Fibroblast of lung (primary cell): ENCODE data around the gene PTK7. TPM values are rescaled to one million over a fixed set of nuclear protein-coding genes. Genes with fewer than 3 reads are reported as not detected.

ENCODE experiments used
- DNase-seq, 2 donors: peaks; one replicate each; pipeline versions ENCODE4 v3.0.0 to v3.0.0-alpha.2; 2010; ENCODE audit warnings: low read depth in 2 of 2
- H2AFZ ChIP-seq: 2 replicates; pipeline ENCODE4 v1.5.1; 2012; ENCODE audit warnings: low read length, control low read depth, inconsistent platforms
- H3K27ac ChIP-seq: 2 replicates; pipeline ENCODE4 v1.5.1; 2011; ENCODE audit warnings: low read length, control low read depth; ENCODE audit not compliant: insufficient read depth
- H3K27me3 ChIP-seq: 2 replicates; pipeline ENCODE4 v1.5.1; 2011; ENCODE audit warnings: mild to moderate bottlenecking, low read length; ENCODE audit not compliant: control insufficient read depth, insufficient read depth
- H3K36me3 ChIP-seq: 2 replicates; pipeline ENCODE4 v1.5.1; 2011; ENCODE audit warnings: low read length; ENCODE audit not compliant: control insufficient read depth, insufficient read depth
- H3K4me1 ChIP-seq: 2 replicates; pipeline ENCODE4 v1.5.1; 2011; ENCODE audit warnings: low read length; ENCODE audit not compliant: control insufficient read depth, insufficient read depth; ENCODE audit errors: extremely low read depth
- H3K4me2 ChIP-seq: 2 replicates; pipeline ENCODE4 v1.5.1; 2011; ENCODE audit warnings: low read length, control low read depth; ENCODE audit not compliant: insufficient read depth; ENCODE audit errors: extremely low read depth
- H3K4me3 ChIP-seq, 4 experiments: fragments of 200-600 bp in 1 of 4; sonication (generic) in 1 of 4; replicated peaks in 1 of 4; 2 replicates each; pipeline ENCODE4 v1.5.1; 2011 to 2016; ENCODE audit warnings: low read length in 4 of 4, low read depth in 3 of 4, mild to moderate bottlenecking in 3 of 4, control low read depth in 2 of 4, inconsistent platforms in 1 of 4, mixed read lengths in 1 of 4; ENCODE audit not compliant: insufficient read depth in 1 of 4; ENCODE audit errors: control extremely low read depth in 1 of 4
- H3K79me2 ChIP-seq: 2 replicates; pipeline ENCODE4 v1.5.1; 2012; ENCODE audit warnings: mild to moderate bottlenecking, low read length, inconsistent platforms; ENCODE audit not compliant: control insufficient read depth, insufficient read depth
- H3K9ac ChIP-seq: 2 replicates; pipeline ENCODE4 v1.5.1; 2011; ENCODE audit warnings: mild to moderate bottlenecking, low read length, control low read depth; ENCODE audit not compliant: insufficient read depth
- H3K9me3 ChIP-seq: 2 replicates; pipeline ENCODE4 v1.5.1; 2012; ENCODE audit warnings: low read depth, low read length; ENCODE audit not compliant: control insufficient read depth, insufficient read depth
- H4K20me1 ChIP-seq: 2 replicates; pipeline ENCODE4 v1.5.1; 2011; ENCODE audit warnings: low read length; ENCODE audit not compliant: control insufficient read depth, insufficient read depth; ENCODE audit errors: extremely low read depth
- EZH2 ChIP-seq: IDR thresholded peaks from 2 replicates; pipeline ENCODE4 v1.5.1; 2012; ENCODE audit warnings: low read length, control low read depth, mild to moderate bottlenecking; ENCODE audit errors: missing control alignments
- polyA plus RNA-seq, 2 donors: library from polyadenylated mRNA; depleted of rRNA in 1 of 2; stranded (reverse) in 1 of 2; unstranded in 1 of 2; fragments of >200 nt; gene quantifications; 2 replicates each; pipeline ENCODE4 v1.2.1, GENCODE V29; 2011 to 2012; ENCODE audit warnings: missing spikeins in 1 of 2
- total RNA-seq: library from RNA; depleted of rRNA; stranded (reverse); fragments of >200 nt; gene quantifications from 2 replicates; pipeline ENCODE4 v1.2.1, GENCODE V29; 2014
- TF ChIP-seq, protein P1 (sequence below), 2 donors: IDR thresholded peaks in 1 of 2; conservative IDR thresholded peaks in 1 of 2; 1 replicate in 1 of 2; 2 replicates in 1 of 2; pipeline ENCODE4 v1.5.1; 2011 to 2012; ENCODE audit warnings: low read length in 2 of 2, control low read depth in 1 of 2, inconsistent platforms in 1 of 2, low read depth in 1 of 2, mild to moderate bottlenecking in 1 of 2

The PTK7 gene
- total and polyA plus RNA-seq, 2 donors (not counting 1 experiment from before 2014, with no cell fraction given): 145 to 149 TPM

DNA sequence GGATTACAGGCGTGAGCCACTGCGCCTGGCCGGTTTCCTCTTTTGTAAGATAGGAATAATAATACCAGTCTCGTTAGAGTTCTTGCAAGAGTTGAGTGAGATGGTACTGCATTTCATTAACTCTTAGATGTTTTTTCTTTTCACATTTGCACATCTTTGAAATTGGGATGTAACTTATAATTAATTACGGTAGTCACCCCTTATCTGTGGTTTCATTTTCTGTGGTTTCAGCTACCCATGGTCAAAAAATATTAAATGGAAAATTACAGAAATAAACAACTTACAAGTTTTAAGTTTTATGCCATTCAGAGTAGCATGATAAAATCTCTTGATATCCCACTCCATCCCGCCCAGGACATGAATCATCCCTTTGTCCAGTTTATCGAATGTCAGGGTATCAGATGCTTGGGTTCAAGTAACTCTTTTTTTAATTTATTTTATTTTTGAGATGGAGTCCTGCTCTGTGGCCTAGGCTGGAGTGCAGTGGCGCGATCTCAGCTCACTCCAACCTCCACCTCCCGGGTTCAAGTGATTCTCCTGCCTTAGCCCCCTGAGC, 15.4 kb downstream of the PTK7 start:
- Histone ChIP-seq H3K9me3 (no peaks in the 10 kb centered on the region), H3K4me3 (no peak overlapping the region), H3K4me2 (no peak overlapping the region), H2AFZ (no peak overlapping the region), H3K36me3 (no peaks in the 10 kb centered on the region), H3K4me1 (peaks cover 14% of the 10 kb centered on the region), H4K20me1 (no peaks in the 10 kb centered on the region), H3K27me3 (no peaks in the 10 kb centered on the region), H3K27ac (no peak overlapping the region), H3K9ac (no peak overlapping the region), H3K79me2 (peaks cover 2% of the 10 kb centered on the region)
- no peak for TF ChIP-seq EZH2
- TF ChIP-seq, protein P1, sequence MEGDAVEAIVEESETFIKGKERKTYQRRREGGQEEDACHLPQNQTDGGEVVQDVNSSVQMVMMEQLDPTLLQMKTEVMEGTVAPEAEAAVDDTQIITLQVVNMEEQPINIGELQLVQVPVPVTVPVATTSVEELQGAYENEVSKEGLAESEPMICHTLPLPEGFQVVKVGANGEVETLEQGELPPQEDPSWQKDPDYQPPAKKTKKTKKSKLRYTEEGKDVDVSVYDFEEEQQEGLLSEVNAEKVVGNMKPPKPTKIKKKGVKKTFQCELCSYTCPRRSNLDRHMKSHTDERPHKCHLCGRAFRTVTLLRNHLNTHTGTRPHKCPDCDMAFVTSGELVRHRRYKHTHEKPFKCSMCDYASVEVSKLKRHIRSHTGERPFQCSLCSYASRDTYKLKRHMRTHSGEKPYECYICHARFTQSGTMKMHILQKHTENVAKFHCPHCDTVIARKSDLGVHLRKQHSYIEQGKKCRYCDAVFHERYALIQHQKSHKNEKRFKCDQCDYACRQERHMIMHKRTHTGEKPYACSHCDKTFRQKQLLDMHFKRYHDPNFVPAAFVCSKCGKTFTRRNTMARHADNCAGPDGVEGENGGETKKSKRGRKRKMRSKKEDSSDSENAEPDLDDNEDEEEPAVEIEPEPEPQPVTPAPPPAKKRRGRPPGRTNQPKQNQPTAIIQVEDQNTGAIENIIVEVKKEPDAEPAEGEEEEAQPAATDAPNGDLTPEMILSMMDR (conservative IDR thresholded peaks at IDR 0.05 in 1 of 2, IDR thresholded peaks at IDR 0.05 in 1 of 2; ENCODE audit: low read depth in 1 of 2, low read length in 2 of 2): no peak
- DNase-seq: no peak

GRCh38 chr6:43092635-43093034, 16.5 kb downstream of the PTK7 start:
- no peak overlapping the region for H3K27ac ChIP-seq
- no peak for DNase-seq
- no peak overlapping the region for H3K9ac ChIP-seq
- H3K9me3 ChIP-seq: no peaks in the 10 kb centered on the region
- H3K79me2 ChIP-seq: peaks cover 2% of the 10 kb centered on the region
- H3K4me2 ChIP-seq: no peak overlapping the region
- H3K27me3 ChIP-seq: no peaks in the 10 kb centered on the region
- peaks cover 21% of the 10 kb centered on the region for H3K4me1 ChIP-seq
- no peaks in the 10 kb centered on the region for H4K20me1 ChIP-seq
- no peak overlapping the region for H2AFZ ChIP-seq
- no peak overlapping the region for H3K4me3 ChIP-seq
- no peaks in the 10 kb centered on the region for H3K36me3 ChIP-seq
- TF ChIP-seq, protein P1 (conservative IDR thresholded peaks at IDR 0.05 in 1 of 2, IDR thresholded peaks at IDR 0.05 in 1 of 2; ENCODE audit: low read depth in 1 of 2, low read length in 2 of 2): no peak
- no peak for TF ChIP-seq EZH2

DNA sequence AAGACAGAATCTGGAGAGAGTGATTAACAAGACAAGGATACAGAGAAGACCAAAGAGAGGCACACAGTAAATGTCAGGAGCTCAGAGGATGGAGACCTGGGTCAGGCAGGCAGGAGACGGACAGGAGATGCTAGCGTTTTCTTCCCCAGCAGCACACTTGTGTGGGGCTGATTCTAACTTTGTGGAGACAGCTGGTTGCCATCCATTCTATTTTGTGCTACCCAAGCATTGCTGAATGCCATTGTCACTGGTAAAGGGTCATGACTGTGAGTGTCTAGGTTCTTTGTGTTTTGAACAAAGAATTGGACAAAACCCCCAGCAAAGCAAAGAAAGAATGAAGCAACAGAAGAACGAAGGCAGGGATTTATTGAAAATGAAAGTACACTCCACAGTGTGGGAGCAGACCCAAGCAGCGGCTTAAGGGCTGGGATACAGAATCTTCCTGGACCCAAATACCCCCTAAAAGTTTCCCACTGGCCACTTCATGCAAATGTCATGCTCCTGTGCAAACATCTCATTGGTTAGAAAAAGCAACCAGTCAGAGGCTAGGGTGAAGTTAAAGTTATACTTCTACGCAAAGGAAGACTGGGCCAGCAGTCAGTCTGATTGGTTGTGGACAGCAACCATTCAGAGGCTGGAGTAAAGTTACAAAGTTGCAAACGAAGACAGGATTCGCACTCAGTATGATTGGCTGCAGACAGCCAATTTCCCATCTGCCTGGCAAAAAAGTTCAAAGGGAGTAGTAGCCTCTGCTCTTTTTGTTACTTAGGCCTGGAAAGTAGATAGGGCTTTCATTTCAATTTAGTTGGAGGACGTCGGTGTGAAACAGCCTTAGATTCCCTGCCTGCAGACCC, 17.5 kb downstream of the PTK7 start:
- Histone ChIP-seq H3K4me2 (peak overlapping the region; percentile 46), H4K20me1 (no peaks in the 10 kb centered on the region), H3K79me2 (peaks cover 4% of the 10 kb centered on the region), H3K36me3 (no peaks in the 10 kb centered on the region), H3K4me1 (peaks cover 23% of the 10 kb centered on the region), H3K9ac (no peak overlapping the region), H3K9me3 (no peaks in the 10 kb centered on the region), H3K27ac (peak overlapping the region; percentile 39), H3K27me3 (no peaks in the 10 kb centered on the region), H3K4me3 (peak overlapping the region; percentile 6 to 42 (median 32)), H2AFZ (peak overlapping the region; percentile 21)
- no peak for TF ChIP-seq EZH2
- TF ChIP-seq, protein P1 (conservative IDR thresholded peaks at IDR 0.05 in 1 of 2, IDR thresholded peaks at IDR 0.05 in 1 of 2; ENCODE audit: low read depth in 1 of 2, low read length in 2 of 2): no peak
- peak; percentile 69 to 93 for DNase-seq
